A673 (cell line): ENCODE data around the gene FBXO11. TPM values are rescaled to one million over a fixed set of nuclear protein-coding genes. Genes with fewer than 3 reads are reported as not detected.
"Not testable (repeated sequence)": the region's sequence is repeated elsewhere in the genome, so short reads cannot be mapped to it uniquely, and the experiment has no call there.

Experiments used
- BruUV-seq: library from RNA; stranded (reverse); fragments of 400-500 nt; replicated peaks from 2 replicates; lab custom pipeline; 2021; lab: Mats Ljungman, UMichigan
- CTCF ChIA-PET: fragments of 300-600 bp; sonication (Branson Sonifier 250); formaldehyde crosslinking; loops from one replicate; lab custom pipeline; 2022; ENCODE audit warnings: antibody characterized with exemption; lab: Charles Lee
- POLR2A ChIA-PET: fragments of 300-600 bp; sonication (Branson Sonifier 250); formaldehyde crosslinking; loops from one replicate; lab custom pipeline; 2022; ENCODE audit warnings: antibody characterized with exemption; ENCODE audit not compliant: low non-redundant PET; lab: Charles Lee
- DNase-seq: peaks from one replicate; pipeline ENCODE4 v3.0.0-alpha.2; 2015; ENCODE audit warnings: low spot score
- H3K27ac ChIP-seq: fragments of 200-600 bp; sonication (generic); 2 replicates; pipeline ENCODE4 v1.5.1; 2016; ENCODE audit warnings: mixed run types, low read depth, mild to moderate bottlenecking, mixed read lengths, antibody characterized with exemption, low read length; ENCODE audit not compliant: poor library complexity, severe bottlenecking
- H3K27me3 ChIP-seq: fragments of 200-600 bp; sonication (generic); replicated peaks from 2 replicates; pipeline ENCODE4 v1.6.1; 2017; ENCODE audit warnings: mixed run types, low read depth, mild to moderate bottlenecking, mixed read lengths, antibody characterized with exemption, low read length; ENCODE audit not compliant: insufficient read depth, poor library complexity
- H3K36me3 ChIP-seq: fragments of 200-600 bp; sonication (generic); 2 replicates; pipeline ENCODE4 v1.6.1; 2016; ENCODE audit warnings: mixed run types, mild to moderate bottlenecking, mixed read lengths, antibody characterized with exemption, low read length; ENCODE audit not compliant: insufficient read depth, poor library complexity, severe bottlenecking
- H3K4me1 ChIP-seq: fragments of 200-600 bp; sonication (generic); 2 replicates; pipeline ENCODE4 v1.6.1; 2017; ENCODE audit warnings: mixed run types, mild to moderate bottlenecking, mixed read lengths, antibody characterized with exemption, low read length; ENCODE audit not compliant: insufficient read depth, poor library complexity, severe bottlenecking
- H3K4me3 ChIP-seq: fragments of 200-600 bp; sonication (generic); 2 replicates; pipeline ENCODE4 v1.5.1; 2016; ENCODE audit warnings: low read depth, mixed run types, mild to moderate bottlenecking, mixed read lengths, low read length; ENCODE audit not compliant: poor library complexity, severe bottlenecking
- H3K9me3 ChIP-seq: fragments of 200-600 bp; sonication (generic); 2 replicates; pipeline ENCODE4 v1.6.1; 2016; ENCODE audit warnings: mixed run types, low read depth, mild to moderate bottlenecking, mixed read lengths, antibody characterized with exemption, low read length; ENCODE audit not compliant: poor library complexity, severe bottlenecking
- CTCF ChIP-seq: fragments of 300-800, 200-600 bp; sonication (generic); conservative IDR thresholded peaks from 2 replicates; pipeline ENCODE4 v1.5.1; 2017; ENCODE audit warnings: low read depth, mild to moderate bottlenecking, antibody characterized with exemption, low read length, moderate library complexity, mixed read lengths
- EZH2 ChIP-seq: fragments of 200-600 bp; sonication (generic); IDR thresholded peaks from 2 replicates; pipeline ENCODE4 v1.6.1; 2017; ENCODE audit warnings: borderline replicate concordance, low read depth, mild to moderate bottlenecking, mixed read lengths, antibody characterized with exemption, low read length; ENCODE audit not compliant: poor library complexity, severe bottlenecking
- intact Hi-C: fragments of 100-400 bp; cut with micrococcal nuclease; formaldehyde crosslinking; loops from one replicate; pipeline ENCODE4 v1.10.0; 2022; ENCODE audit not compliant: unreplicated experiment
- total RNA-seq: library from RNA; stranded (reverse); gene quantifications from 2 replicates; pipeline ENCODE4 v1.2.3, GENCODE V29; 2021

The FBXO11 gene
- total RNA-seq, 1 experiment from 2014 or later, result 84.0 TPM

DNA sequence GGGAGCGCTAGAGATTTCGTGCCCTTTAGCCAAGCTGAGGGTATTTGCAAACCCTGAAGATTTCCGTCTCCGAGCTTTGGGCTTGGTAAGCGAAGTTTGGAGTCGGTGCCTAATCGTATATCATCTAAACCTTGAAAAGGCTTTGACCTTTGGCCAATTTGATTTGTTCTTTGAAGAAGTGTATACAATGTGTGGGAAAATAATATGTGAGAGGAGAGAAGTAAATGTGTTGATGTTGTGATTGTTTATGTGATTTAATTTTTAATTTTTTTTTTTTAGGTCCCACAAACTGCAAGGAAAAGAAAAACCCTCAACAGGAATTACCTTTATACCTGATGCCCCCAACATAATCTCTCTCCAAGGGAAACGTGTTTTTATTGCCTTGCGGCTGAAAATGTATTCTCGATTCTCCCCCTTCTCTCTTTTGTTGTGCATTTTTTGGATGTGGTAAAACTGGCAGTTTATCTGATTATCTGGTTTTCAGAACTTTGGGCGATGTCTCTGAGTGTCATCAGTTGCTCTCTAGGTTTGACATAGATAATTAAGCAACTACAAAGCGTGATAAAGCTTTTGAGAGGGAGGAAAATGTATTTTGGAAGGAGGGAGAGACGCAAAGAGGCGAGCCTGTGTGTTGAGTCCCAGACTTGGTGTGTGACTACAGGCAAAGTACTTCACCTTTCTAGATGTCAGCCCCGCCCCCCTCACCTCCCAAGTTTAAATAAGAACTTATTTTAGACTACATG lies 912 bp upstream of the FBXO11 start:
- ChIA-PET CTCF (interaction anchor here (0.7 to 1.0 kb wide), 3 partner anchors 9 to 200 kb away, joined by 3 to 4 read pairs (median 4); no protein-coding TSS in a partner anchor), POLR2A (interaction anchor here (0.8 to 0.9 kb wide), 2 partner anchors 37 to 41 kb away, joined by 3 to 4 read pairs; no protein-coding TSS in a partner anchor)
- intact Hi-C loops, result no loop called here
- no peak for DNase-seq
- H3K27ac ChIP-seq, result peak overlapping the region; percentile 84
- TSS peak; percentile 94 for BruUV-seq
- TF ChIP-seq EZH2 (no peak), CTCF (no peak)
- H3K4me1 ChIP-seq, result peaks cover 15% of the 10 kb centered on the region
- no peaks in the 10 kb centered on the region for H3K27me3 ChIP-seq
- H3K9me3 ChIP-seq, result no peaks in the 10 kb centered on the region
- H3K36me3 ChIP-seq, result no peaks in the 10 kb centered on the region
- peak overlapping the region; percentile 86 for H3K4me3 ChIP-seq

DNA sequence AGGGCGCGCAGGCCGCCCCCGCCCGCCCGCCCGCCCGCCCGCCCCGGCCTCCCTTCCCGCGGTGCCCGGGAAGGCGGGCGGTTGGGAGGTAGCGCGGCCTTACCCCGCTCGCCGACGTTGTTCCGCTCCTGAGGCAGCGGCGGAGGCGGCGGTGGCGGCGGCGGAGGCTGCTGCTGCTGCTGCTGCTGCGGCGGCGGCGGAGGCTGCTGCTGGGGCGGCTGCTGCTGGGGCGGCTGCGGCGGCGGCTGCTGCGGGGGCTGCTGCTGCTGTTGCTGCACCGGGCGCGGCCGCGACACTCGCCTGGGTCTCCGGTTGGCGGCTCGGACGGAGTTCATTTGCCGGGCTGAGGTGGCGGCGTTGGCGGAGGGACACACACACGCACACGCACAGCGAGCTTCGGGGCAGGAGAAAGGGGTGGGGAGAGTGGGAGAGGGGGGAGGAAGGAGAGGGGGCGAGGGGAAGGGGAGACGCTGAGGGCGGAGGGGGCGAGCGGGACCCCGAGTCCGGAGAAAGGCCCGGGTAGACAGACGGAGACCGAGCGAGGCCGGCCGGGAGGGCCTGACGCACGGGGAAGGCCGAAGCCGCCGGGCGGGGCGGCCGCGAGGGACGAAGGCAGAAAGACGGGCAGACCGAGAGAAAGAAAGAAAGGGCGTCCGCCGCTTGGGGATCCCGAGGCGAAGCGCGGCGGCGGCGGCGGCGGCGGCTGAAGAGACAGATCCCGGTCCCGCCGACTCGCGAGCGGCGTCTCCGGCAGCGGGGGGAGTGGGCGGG lies 727 bp downstream of the FBXO11 start:
- intact Hi-C loops, result loop anchor here (1.0 kb wide), 1 partner anchor 201 kb away; no protein-coding TSS in a partner anchor
- H3K27me3 ChIP-seq, result no peaks in the 10 kb centered on the region
- BruUV-seq, result no TSS peak
- peak; percentile 69 for DNase-seq
- no peaks in the 10 kb centered on the region for H3K9me3 ChIP-seq
- CTCF ChIA-PET, result no interaction called here
- H3K36me3 ChIP-seq, result no peaks in the 10 kb centered on the region
- peak overlapping the region; percentile 98 for H3K27ac ChIP-seq
- H3K4me3 ChIP-seq, result peak overlapping the region; percentile 86
- peaks cover 20% of the 10 kb centered on the region for H3K4me1 ChIP-seq
- POLR2A ChIA-PET, result no interaction called here
- TF ChIP-seq CTCF, result no peak
- TF ChIP-seq EZH2, result no peak

GRCh38 chr2:47903781-47904490 lies 2.4 kb downstream of the FBXO11 start:
- H3K27ac ChIP-seq, result peak overlapping the region; percentile 94
- intact Hi-C loops, result no loop called here
- CTCF ChIA-PET, result no interaction called here

GRCh38 chr2:47901892-47902291 lies 4.4 kb downstream of the FBXO11 start:
- BruUV-seq, H3K9me3 ChIP-seq, H3K36me3 ChIP-seq, POLR2A ChIA-PET, CTCF ChIA-PET, H3K4me3 ChIP-seq, H3K27me3 ChIP-seq, DNase-seq, H3K27ac ChIP-seq, intact Hi-C loops: not testable (repeated sequence)
- H3K4me1 ChIP-seq, result peaks cover 32% of the 10 kb centered on the region

More at GRCh38 chr2:47903781-47904490, 2.4 kb downstream of the FBXO11 start:
- Histone ChIP-seq H3K9me3 (no peaks in the 10 kb centered on the region), H3K27me3 (no peaks in the 10 kb centered on the region), H3K36me3 (no peaks in the 10 kb centered on the region), H3K4me1 (peaks cover 26% of the 10 kb centered on the region), H3K4me3 (peak overlapping the region; percentile 86)
- POLR2A ChIA-PET, result no interaction called here
- BruUV-seq, result TSS peak; percentile 45
- TF ChIP-seq EZH2 (no peak), CTCF (no peak)
- no peak for DNase-seq
